GM12892 (cell line): ENCODE measurements around the gene CYBA.

ENCODE experiments used
- POLR2A ChIP-seq: IDR thresholded peaks from 2 replicates; pipeline ENCODE4 v1.6.1; 2011; ENCODE audit warnings: low read depth, low read length, control low read depth
- POLR2AphosphoS5 ChIP-seq: IDR thresholded peaks from 2 replicates; pipeline ENCODE4 v1.6.1; 2011; ENCODE audit warnings: low read depth, low read length, control low read depth

DNA sequence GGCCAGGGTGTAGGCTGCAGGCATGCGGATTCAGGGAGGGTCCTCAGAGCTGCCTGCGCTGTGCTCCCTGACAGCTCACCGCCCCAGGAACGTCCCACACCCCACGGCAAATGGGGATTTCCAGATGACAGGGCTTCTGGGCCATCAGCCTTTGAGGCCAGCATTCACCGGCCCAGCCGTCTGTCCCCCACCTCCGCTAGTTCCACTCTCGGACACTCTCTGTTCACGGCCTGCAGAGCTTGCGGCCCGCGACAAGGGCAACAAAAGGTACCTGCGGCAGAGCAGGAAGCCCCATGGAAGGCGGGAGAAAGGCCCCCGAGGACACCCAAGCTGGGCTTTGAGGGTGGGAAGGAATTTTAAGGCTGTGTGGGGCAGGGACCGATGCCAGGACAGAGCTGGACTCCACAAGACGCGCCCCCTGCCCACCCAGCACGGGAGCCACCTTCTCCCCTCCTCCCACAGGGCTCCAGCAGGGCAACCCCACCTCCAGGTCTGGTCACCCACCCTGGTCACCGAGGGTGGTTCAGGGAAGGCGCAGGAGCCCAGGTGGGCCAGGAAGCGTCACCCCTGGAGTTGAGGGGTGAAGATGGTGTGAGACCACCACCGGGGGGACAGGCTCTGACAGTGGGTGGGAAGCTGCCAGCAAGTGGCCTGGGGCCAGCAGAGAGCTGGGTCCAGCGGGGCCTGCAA lies 5.6 kb upstream of the CYBA start:
- TF ChIP-seq POLR2AphosphoS5 (no peak), POLR2A (no peak)
